ENCODE measurements around the gene IGFL4.

IGFL4 gene

DNA sequence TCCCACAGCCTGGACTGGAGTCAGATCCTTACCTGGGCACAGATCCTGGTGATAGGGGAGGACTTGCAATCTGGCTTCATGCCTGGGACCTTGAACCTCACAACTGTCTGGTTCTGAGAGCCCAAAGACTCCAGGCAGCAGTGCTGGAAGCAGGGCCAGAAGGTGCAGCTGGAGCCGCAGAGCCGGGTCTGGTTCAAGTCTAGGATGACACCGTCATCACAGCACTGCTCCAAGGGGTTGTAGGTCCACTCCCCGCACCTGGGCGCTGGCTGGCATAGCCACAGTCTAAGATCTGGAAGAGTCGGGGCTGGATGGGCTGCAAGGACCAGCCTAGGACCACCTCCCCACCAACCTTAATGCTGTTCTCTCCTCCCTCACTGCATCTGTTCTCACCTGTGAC is 677 bp downstream of the IGFL4 start:
- Mint-ChIP-seq H3K36me3 (ENCODE audit: low read depth) (no peaks in the 10 kb centered on the region), H3K4me1 (ENCODE audit: low read depth) (peaks cover 2% of the 10 kb centered on the region), H3K27ac (no peak overlapping the region), H3K4me3 (no peak overlapping the region), H3K27me3 (peaks cover 64% of the 10 kb centered on the region), H3K9me3 (peaks cover 3% of the 10 kb centered on the region)
- no peak for DNase-seq

DNA sequence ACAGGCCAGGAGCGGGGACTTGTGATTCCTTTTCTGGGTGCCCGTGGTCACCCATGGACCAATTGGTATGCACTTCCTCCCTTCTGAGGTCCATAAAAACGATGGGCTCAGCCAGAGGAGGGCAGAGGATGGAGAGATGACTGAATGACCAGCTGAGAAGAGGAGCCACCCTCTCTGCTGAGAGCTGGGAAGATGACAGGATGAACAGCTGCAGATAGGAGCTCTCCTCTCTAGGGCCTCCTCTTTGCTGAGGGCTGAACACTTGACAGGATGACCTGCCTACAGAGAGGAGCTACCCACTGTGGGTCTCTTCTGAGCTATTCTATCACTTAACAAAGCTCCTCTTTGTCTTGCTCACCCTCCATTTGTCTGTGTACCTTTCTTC is 4.1 kb downstream of the IGFL4 start:
- Mint-ChIP-seq H3K4me1 (ENCODE audit: low read depth) (no peaks in the 10 kb centered on the region), H3K27me3 (peaks cover 40% of the 10 kb centered on the region), H3K4me3 (no peak overlapping the region), H3K9me3 (no peaks in the 10 kb centered on the region), H3K36me3 (ENCODE audit: low read depth) (no peaks in the 10 kb centered on the region), H3K27ac (no peak overlapping the region)
- DNase-seq, result no peak

DNA sequence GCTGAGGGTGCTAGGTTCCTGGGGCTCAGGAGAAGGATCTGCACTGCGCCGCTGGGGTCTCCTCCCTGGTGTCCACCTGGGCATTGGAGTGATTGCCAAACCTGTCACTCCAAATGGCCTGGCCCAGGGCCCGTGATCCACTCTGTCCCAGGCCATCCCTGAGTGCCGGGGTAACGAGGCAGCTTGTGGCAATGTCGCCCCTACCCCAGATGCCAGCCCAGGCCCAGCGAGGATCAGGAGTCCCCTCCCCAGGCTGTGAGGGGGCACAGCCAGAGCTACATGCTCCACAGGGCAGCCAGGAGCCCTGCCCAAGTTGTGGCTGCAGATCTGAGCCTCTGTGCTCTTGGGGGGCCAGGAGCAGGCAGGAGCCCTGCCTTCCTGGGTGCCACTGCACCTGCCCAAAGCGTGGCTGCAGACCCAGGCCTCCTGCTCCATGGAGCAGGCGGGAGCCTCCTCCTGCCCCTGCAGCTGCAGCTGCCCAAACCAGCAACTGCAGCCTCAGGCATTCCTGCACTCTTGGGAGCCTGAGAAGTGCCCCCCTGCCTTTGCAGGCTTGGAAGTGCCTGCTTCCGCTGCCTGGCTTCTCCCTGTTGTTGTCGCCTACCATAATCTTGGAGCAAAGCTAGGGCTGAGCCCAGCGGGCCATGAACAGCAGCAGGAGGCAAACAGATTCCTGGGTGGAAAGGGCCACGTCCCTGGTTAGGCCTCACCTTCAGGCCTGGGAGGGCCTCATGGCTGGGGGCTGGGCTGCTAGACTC is 4.6 kb downstream of the IGFL4 start:
- DNase-seq, result no peak
- peaks cover 34% of the 10 kb centered on the region for H3K27me3 Mint-ChIP-seq
- H3K9me3 Mint-ChIP-seq, result no peaks in the 10 kb centered on the region
- H3K27ac Mint-ChIP-seq, result no peak overlapping the region
- H3K4me3 Mint-ChIP-seq, result no peak overlapping the region
- H3K36me3 Mint-ChIP-seq (ENCODE audit: low read depth), result no peaks in the 10 kb centered on the region
- H3K4me1 Mint-ChIP-seq (ENCODE audit: low read depth), result no peaks in the 10 kb centered on the region

DNA sequence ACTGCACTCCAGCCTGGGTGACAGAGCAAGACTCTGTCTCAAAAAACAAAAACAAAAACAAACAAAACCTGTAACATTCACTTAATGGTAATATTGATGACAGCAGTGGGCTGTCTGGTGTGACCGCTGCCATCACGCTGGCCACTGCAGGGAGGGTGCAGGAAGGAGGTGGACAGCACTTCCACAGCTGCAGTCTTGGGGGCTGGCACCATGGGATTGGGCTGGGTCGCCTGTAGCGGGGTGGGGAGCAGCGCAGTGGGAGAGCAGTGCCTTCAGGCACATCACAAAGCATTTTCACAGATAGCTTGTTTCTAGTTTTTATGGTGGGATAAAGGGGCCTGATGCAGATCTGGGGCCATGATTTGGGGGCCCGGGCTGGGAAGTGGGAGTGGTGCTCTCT is 5.3 kb downstream of the IGFL4 start:
- no peaks in the 10 kb centered on the region for H3K36me3 Mint-ChIP-seq (ENCODE audit: low read depth)
- no peak overlapping the region for H3K4me3 Mint-ChIP-seq
- H3K27me3 Mint-ChIP-seq, result peaks cover 30% of the 10 kb centered on the region
- H3K27ac Mint-ChIP-seq, result no peak overlapping the region
- H3K9me3 Mint-ChIP-seq, result no peaks in the 10 kb centered on the region
- no peak for DNase-seq
- H3K4me1 Mint-ChIP-seq (ENCODE audit: low read depth), result no peaks in the 10 kb centered on the region

DNA sequence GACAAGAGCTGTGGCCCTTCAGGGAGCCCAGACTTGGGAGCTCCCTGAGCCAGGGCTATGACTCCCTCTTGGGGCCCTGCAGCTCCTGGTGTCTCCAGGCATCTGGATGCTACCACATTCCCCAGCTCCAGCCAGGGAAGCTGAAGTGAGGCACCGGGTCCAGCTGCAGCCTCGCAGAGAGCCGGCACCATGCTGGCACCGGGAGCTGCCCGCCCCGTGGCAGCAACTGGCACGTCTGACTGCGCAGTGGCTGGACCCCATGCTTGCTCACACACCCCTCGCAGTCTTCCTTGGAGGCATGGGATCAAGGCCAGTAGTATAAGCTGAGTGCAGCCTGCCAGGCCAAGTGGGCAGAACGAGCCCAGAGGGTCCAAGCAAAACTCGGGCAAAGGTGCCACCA is 7.4 kb downstream of the IGFL4 start:
- H3K4me1 Mint-ChIP-seq (ENCODE audit: low read depth), result peaks cover 4% of the 10 kb centered on the region
- peaks cover 30% of the 10 kb centered on the region for H3K27me3 Mint-ChIP-seq
- H3K36me3 Mint-ChIP-seq (ENCODE audit: low read depth), result no peaks in the 10 kb centered on the region
- DNase-seq, result no peak
- no peak overlapping the region for H3K4me3 Mint-ChIP-seq
- no peaks in the 10 kb centered on the region for H3K9me3 Mint-ChIP-seq
- no peak overlapping the region for H3K27ac Mint-ChIP-seq

DNA sequence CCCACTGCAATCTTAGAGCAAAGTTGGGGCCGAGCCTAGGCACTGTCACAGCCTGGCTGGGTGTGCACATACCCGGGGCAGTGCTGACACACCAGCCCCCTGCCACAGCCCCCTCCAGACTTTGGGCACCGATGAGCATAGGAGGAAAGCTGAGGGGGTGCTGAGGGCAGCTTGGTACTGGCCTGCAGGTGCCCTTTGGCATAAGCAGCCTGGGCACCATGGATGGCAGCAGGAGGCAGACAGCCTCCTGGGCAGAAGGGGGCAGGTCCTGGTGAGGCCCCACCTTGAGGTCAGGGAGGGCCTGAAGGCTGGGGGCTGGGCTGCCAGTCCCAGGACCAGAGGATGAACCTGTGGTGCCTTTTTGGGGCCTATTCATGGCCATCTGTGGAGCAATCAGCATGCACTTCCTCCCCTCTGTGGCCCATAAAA is 8.2 kb downstream of the IGFL4 start:
- H3K27me3 Mint-ChIP-seq, result peaks cover 30% of the 10 kb centered on the region
- no peak for DNase-seq
- no peak overlapping the region for H3K4me3 Mint-ChIP-seq
- H3K27ac Mint-ChIP-seq, result no peak overlapping the region
- H3K4me1 Mint-ChIP-seq (ENCODE audit: low read depth), result peaks cover 4% of the 10 kb centered on the region
- no peaks in the 10 kb centered on the region for H3K9me3 Mint-ChIP-seq
- no peaks in the 10 kb centered on the region for H3K36me3 Mint-ChIP-seq (ENCODE audit: low read depth)

DNA sequence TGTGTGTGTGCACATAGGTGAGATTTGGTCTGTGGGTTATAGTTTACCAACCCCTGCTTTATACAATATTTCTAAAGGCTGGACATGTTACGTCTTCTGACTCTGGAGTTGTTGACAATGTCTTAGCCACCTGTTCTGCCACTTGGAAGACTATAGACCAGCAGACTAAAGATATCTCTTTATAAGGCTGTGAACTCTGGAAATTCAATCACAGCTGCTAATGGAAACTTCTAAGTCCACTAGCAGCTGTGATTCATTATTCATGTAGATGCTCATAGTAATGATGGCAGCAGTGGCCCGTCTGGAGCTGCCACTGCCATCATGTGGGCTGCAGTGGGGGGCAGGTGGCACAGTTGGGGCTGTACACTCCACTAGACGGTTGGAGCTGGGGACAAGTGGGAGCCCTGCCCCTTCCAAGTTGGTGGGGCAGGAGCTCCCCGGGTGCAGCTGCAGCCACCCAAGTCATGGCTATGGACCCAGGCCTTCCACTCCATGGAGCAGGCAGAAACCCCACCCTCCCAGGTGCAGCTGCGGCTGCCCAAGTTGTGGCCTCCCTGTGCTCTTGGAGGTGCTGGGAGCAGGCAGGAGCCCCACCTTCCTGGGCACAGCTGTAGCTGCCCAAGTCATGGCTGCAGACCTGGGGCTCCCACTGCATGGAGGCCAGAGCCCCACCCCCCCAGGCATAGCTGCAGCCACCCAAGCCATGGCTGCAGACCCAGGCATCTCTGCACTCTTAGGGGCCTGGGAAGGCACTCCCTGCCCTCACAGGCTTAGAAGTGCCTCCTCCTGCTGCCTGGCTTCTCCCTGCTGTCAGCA is 8.8 kb downstream of the IGFL4 start:
- H3K9me3 Mint-ChIP-seq, result no peaks in the 10 kb centered on the region
- no peaks in the 10 kb centered on the region for H3K36me3 Mint-ChIP-seq (ENCODE audit: low read depth)
- no peak overlapping the region for H3K4me3 Mint-ChIP-seq
- H3K27me3 Mint-ChIP-seq, result peaks cover 30% of the 10 kb centered on the region
- no peak overlapping the region for H3K27ac Mint-ChIP-seq
- peaks cover 4% of the 10 kb centered on the region for H3K4me1 Mint-ChIP-seq (ENCODE audit: low read depth)
- DNase-seq, result no peak

DNA sequence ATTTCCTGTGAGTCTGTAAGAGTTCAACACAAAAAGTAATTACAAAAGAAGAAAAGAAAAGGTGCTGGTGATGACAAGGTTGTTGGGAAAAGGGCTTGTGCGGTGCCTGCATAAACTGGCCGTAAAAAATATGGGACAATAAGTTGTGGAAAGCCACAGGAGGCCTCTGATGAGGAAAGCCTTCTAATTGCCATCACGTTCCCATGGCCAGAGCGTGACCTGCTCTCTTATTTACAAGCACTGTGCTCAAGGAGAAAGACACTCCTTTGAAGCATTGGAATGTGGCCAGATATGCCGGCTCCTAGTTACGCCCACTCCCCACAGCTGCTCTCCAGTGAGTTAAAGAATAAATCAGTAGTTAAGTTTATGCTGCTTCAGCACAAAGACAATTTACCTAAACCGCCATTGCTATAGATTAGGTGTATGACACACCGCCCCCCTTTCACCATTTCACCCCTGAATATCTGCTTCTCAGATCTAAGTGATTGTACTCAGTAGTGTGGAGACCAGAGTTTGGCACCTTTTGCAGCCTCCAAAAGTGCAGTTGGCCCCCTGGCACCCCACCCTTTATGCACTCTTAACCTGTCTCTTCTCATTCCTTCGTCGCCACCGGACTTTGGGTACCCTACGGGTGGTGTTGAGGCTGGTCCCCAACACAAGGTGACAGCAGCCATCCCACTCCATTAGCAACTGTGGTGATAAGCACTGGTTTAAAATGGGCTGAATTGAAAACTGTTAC is 9.8 kb downstream of the IGFL4 start:
- no peak overlapping the region for H3K4me3 Mint-ChIP-seq
- H3K27ac Mint-ChIP-seq, result no peak overlapping the region
- no peak for DNase-seq
- H3K9me3 Mint-ChIP-seq, result no peaks in the 10 kb centered on the region
- H3K27me3 Mint-ChIP-seq, result peaks cover 37% of the 10 kb centered on the region
- H3K4me1 Mint-ChIP-seq (ENCODE audit: low read depth), result peaks cover 14% of the 10 kb centered on the region
- no peaks in the 10 kb centered on the region for H3K36me3 Mint-ChIP-seq (ENCODE audit: low read depth)

DNA sequence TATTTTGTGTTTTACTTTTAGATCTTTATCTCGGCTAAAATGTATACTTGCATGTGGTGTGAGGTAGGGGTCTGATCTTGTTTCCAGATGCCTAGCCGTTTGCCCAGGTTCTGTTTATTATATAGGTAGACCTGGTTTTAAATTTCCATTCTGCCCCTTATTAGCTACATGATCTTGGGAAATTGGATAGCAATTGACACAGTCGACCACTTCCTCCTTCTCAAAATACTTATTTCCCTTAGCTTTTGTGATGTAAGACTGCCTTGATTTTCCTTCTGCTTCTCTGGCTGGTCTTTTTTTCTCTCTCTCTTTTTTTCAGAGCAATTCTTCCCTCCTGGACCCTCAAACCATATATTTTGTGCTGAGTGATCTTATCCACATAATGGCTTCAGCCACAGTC is 15.0 kb downstream of the IGFL4 start:
- Mint-ChIP-seq H3K27me3 (peaks cover 45% of the 10 kb centered on the region), H3K9me3 (no peaks in the 10 kb centered on the region), H3K36me3 (ENCODE audit: low read depth) (no peaks in the 10 kb centered on the region), H3K4me1 (ENCODE audit: low read depth) (peaks cover 19% of the 10 kb centered on the region), H3K27ac (no peak overlapping the region), H3K4me3 (no peak overlapping the region)
- no peak for DNase-seq

DNA sequence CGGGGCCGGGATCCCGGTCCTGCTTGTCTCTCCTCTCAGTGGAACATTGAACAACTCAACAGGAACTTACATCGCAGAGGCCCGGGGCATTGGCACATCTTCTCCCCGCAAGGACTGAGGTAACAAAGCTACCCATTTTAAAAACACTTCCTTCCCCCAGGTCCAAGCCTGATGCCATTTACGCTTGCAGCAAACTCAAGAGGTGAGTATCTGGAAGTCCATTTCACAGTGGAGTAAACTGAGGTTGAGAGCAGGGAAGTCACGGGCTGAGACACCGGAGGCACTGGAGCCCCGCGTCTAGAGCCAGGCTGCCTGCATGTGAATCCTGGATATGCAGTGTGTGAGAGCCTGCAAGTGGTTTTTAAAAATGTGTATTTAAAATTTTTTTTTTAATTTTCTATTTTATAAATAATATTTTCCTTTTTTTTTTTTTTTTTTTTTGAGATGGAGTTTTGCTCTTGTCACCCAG is 17.5 kb downstream of the IGFL4 start:
- Mint-ChIP-seq H3K9me3 (no peaks in the 10 kb centered on the region), H3K27me3 (peaks cover 31% of the 10 kb centered on the region), H3K27ac (no peak overlapping the region), H3K36me3 (ENCODE audit: low read depth) (no peaks in the 10 kb centered on the region), H3K4me1 (ENCODE audit: low read depth) (peaks cover 15% of the 10 kb centered on the region), H3K4me3 (no peak overlapping the region)
- no peak for DNase-seq

DNA sequence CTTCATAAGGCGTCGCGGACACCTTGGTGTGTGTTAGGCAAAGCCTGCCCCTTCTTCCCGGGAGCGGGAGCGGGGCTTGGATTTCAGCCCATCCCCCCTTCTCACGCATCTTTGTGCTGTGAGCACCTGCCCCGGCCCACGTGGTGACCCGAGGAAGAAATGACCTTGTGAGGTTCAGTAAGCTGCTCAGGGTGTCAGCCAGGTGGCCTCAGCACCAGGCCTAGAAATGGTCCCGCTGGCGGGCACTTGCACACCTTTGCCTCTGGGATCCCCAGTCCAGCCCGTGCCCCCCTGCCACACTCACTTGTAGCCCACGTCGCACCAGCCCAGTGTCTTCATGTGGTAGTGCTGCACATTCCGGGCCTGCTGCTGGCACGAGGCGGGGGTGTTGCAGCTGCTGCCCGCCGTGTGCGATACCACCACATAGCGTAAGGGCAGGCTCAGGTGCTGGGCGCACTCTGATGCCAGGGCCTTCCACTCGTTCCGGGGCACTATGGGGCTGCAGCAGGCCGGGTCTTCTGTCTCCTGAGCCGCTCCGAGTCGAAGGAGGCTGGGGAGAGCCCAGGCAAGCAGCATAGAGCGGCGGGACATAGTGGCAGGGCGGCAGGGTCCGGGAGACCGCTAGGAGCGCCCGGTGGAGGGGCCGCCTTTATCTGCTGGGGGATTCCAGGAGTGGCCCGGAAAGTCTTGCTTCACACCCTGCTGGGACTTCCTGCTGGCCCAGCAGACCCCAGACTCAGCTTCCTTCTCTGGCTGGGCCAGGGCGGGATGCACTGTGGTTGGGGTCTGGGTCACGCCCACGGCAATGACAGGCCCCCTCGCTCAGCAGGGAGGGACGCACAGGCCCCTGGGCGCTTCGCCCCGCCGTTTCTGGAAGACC is 18.1 kb downstream of the IGFL4 start, which contains the start of gene PGLYRP1:
TSS of gene PGLYRP1 (minus strand) at position 623 of the 880 bp plus-strand sequence. CDS start at position 591, 32 bp downstream.
- Mint-ChIP-seq H3K9me3 (no peaks in the 10 kb centered on the region), H3K4me3 (no peak within 1 kb of the TSS), H3K27ac (no peak within 1 kb of the TSS), H3K36me3 (ENCODE audit: low read depth) (no peaks in the 10 kb centered on the region), H3K4me1 (ENCODE audit: low read depth) (peaks cover 15% of the 10 kb centered on the region), H3K27me3 (peaks cover 31% of the 10 kb centered on the region)
- no peak for DNase-seq

DNA sequence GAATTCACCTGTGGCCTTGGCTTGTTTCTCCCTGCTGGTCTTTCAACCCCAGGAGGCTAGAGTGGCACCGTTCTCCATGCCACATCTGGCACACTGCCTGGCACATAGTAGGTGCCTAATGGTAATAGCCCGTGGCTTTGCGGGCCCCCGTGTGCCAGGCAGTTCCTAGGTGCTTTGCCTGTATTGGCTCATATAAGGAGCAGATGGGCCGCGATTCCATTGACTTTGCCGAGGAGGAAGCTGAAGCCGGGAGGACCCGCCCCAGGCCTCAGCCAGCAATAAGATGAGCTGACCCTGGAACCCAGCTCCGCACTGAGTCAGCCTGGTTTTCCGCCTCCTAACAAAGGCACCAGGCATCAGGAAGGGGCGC is 18.8 kb downstream of the IGFL4 start:
- Mint-ChIP-seq H3K4me1 (ENCODE audit: low read depth) (peaks cover 15% of the 10 kb centered on the region), H3K27me3 (peaks cover 31% of the 10 kb centered on the region), H3K4me3 (no peak overlapping the region), H3K36me3 (ENCODE audit: low read depth) (peaks cover under 1% of the 10 kb centered on the region), H3K27ac (no peak overlapping the region), H3K9me3 (no peaks in the 10 kb centered on the region)
- no peak for DNase-seq

DNA sequence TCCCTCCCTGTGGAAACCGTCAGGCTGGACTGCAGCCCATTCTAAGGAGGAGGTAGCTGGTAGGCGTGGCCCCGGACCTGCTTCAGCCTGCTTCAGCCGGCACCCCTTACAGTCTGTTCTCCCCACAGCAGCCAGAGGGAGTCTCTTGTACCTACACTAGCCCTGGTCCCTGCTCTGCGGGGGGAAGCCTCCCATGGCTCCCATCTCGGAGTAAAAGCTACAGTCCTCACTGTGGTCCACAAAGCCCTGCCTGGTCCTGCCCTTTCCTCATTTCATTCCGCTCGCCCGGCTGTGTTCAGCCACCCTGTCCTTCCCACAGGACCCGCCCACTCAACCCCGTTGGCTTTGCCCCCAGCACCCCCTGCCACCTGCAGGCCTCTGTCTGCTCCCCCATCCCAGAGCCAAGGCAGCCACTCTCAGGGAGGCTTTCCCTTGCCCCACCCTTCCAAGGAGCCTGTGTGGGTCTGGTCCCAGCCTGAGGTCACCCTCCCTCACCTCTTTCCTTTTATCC is 19.2 kb downstream of the IGFL4 start:
- no peak for DNase-seq
- no peaks in the 10 kb centered on the region for H3K9me3 Mint-ChIP-seq
- no peak overlapping the region for H3K27ac Mint-ChIP-seq
- peaks cover 3% of the 10 kb centered on the region for H3K36me3 Mint-ChIP-seq (ENCODE audit: low read depth)
- peaks cover 28% of the 10 kb centered on the region for H3K27me3 Mint-ChIP-seq
- peaks cover 14% of the 10 kb centered on the region for H3K4me1 Mint-ChIP-seq (ENCODE audit: low read depth)
- no peak overlapping the region for H3K4me3 Mint-ChIP-seq

DNA sequence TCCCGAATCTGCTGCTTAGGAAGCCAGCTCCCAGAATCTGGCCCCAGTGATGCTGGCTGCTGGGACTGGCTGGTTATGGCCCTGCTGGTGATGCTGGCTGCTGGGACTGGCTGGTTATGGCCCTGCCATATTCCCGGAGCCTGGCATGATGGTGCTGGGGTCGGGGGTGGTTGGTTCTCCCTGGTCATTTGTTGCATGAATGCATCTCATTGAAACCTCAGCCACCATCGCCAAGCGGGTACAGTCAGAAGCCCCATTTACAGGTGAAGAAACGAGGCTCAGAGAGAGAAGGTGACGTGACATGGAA is 20.0 kb downstream of the IGFL4 start:
- no peak overlapping the region for H3K4me3 Mint-ChIP-seq
- H3K27me3 Mint-ChIP-seq, result peaks cover 25% of the 10 kb centered on the region
- H3K36me3 Mint-ChIP-seq (ENCODE audit: low read depth), result peaks cover 3% of the 10 kb centered on the region
- H3K4me1 Mint-ChIP-seq (ENCODE audit: low read depth), result peaks cover 11% of the 10 kb centered on the region
- no peak overlapping the region for H3K27ac Mint-ChIP-seq
- H3K9me3 Mint-ChIP-seq, result no peaks in the 10 kb centered on the region
- no peak for DNase-seq

Measured in activated T-cell treated with anti-CD3 and anti-CD28 coated beads, Interleukin-2, amount 50 U/mL, for 24 hours (primary cell).